ENCODE data around the gene UROC1. TPM values are rescaled to one million over a fixed set of nuclear protein-coding genes. Genes with fewer than 3 reads are reported as not detected.

Gene UROC1
- total and polyA plus RNA-seq, 8 donors = not detected

- 55 to 63% (median 59%) methylated on average over 10 to 12 of the region's 12 CpGs for WGBS, 5 donors
- Histone ChIP-seq H3K27ac (no peak overlapping the region), H3K9me3 (no peaks in the 10 kb centered on the region), H3K27me3 (peaks cover 0 to 7% (median 0%) of the 10 kb centered on the region in 3 donors), H3K4me1 (no peaks in the 10 kb centered on the region), H3K36me3 (no peaks in the 10 kb centered on the region), H3K4me3 (no peak overlapping the region)
- TF ChIP-seq EP300 (IDR thresholded peaks at IDR 0.05) (no peak), CTCF (IDR thresholded peaks at IDR 0.05) (no peak), POLR2A (IDR thresholded peaks at IDR 0.05) (no peak), POLR2AphosphoS5 (IDR thresholded peaks at IDR 0.05) (no peak)
- intact Hi-C loops (cut with DNase I; ENCODE audit: low total_unique reads) = no loop called here
- no peak for DNase-seq
These were observed 23.2 kb downstream of the UROC1 start for GRCh38 chr3:126494204-126494969.

GRCh38 chr3:126493739-126494138 lies 23.8 kb downstream of the UROC1 start:
- TF ChIP-seq POLR2A (IDR thresholded peaks at IDR 0.05) (no peak), CTCF (IDR thresholded peaks at IDR 0.05) (no peak), POLR2AphosphoS5 (IDR thresholded peaks at IDR 0.05) (no peak), EP300 (IDR thresholded peaks at IDR 0.05) (no peak)
- WGBS, 5 donors = 73 to 82% (median 79%) methylated on average over 9 of the region's 9 CpGs
- Histone ChIP-seq H3K4me3 (no peak overlapping the region), H3K9me3 (no peaks in the 10 kb centered on the region), H3K27me3 (peaks cover 0 to 7% (median 0%) of the 10 kb centered on the region in 3 donors), H3K27ac (no peak overlapping the region), H3K4me1 (no peaks in the 10 kb centered on the region), H3K36me3 (no peaks in the 10 kb centered on the region)
- intact Hi-C loops (cut with DNase I; ENCODE audit: low total_unique reads) = no loop called here
- DNase-seq = no peak

GRCh38 chr3:126493051-126493450 lies 24.5 kb downstream of the UROC1 start:
- 69 to 87% (median 85%) methylated on average over 12 to 14 of the region's 14 CpGs for WGBS, 5 donors
- Histone ChIP-seq H3K9me3 (no peaks in the 10 kb centered on the region), H3K4me3 (no peak overlapping the region), H3K36me3 (no peaks in the 10 kb centered on the region), H3K27me3 (peaks cover 0 to 7% (median 0%) of the 10 kb centered on the region in 3 donors), H3K27ac (no peak overlapping the region), H3K4me1 (no peaks in the 10 kb centered on the region)
- no peak for DNase-seq
- intact Hi-C loops (cut with DNase I; ENCODE audit: low total_unique reads) = no loop called here
- TF ChIP-seq CTCF (IDR thresholded peaks at IDR 0.05) (no peak), EP300 (IDR thresholded peaks at IDR 0.05) (no peak), POLR2AphosphoS5 (IDR thresholded peaks at IDR 0.05) (no peak), POLR2A (IDR thresholded peaks at IDR 0.05) (no peak)

GRCh38 chr3:126491221-126492013 lies 26.2 kb downstream of the UROC1 start:
- no peaks in the 10 kb centered on the region for H3K36me3 ChIP-seq
- H3K27me3 ChIP-seq = no peaks in the 10 kb centered on the region
- no peaks in the 10 kb centered on the region for H3K9me3 ChIP-seq
- no peak overlapping the region for H3K4me3 ChIP-seq
- DNase-seq = no peak
- H3K4me1 ChIP-seq = peaks cover 0 to 9% (median 3%) of the 10 kb centered on the region in 4 donors
- 78 to 91% (median 86%) methylated on average over 21 of the region's 21 CpGs for WGBS, 5 donors
- H3K27ac ChIP-seq = no peak overlapping the region
- intact Hi-C loops (cut with DNase I; ENCODE audit: low total_unique reads) = no loop called here
- TF ChIP-seq EP300 (IDR thresholded peaks at IDR 0.05) (no peak), CTCF (IDR thresholded peaks at IDR 0.05) (no peak), POLR2A (IDR thresholded peaks at IDR 0.05) (no peak), POLR2AphosphoS5 (IDR thresholded peaks at IDR 0.05) (no peak)

Measured in stomach (tissue), 9 donors.